ENCODE measurements around the gene SLC17A8.

SLC17A8 gene

DNA sequence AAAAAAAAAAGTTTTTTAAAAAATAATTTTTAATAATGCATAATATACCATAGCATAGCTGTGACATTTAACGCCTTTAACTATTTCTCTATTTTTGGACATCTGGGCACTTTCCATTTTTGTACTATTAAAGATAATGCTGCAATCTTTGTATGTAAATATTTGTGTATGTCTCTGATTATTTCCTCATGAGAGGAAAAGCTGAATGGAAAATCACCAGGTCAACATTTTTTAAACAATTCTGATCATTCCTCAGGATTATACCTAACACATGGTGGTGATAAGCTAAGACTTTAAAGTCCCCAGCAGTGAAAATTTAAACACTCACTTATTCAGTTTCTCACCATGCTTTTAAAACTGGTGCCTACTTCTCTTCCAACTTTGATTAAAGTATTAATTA is 85.5 kb downstream of the SLC17A8 start:
- H3K4ac ChIP-seq (ENCODE audit: low read depth in 1 of 2, low read length in 2 of 2), result no peak overlapping the region
- no peak overlapping the region for H4K91ac ChIP-seq (ENCODE audit: low read length)
- DNase-seq, result no peak
- no peak overlapping the region for H3K18ac ChIP-seq (ENCODE audit: low read depth in 1 of 2, low read length in 2 of 2)
- H2BK15ac ChIP-seq (ENCODE audit: low read depth, poor library complexity, severe bottlenecking), result no peak overlapping the region
- H3K36me3 ChIP-seq (ENCODE audit: control insufficient read depth in 1 of 2, insufficient read depth in 2 of 2, low read depth in 1 of 2, low read length in 2 of 2), result no peaks in the 10 kb centered on the region
- H3K27me3 ChIP-seq (ENCODE audit: control insufficient read depth in 1 of 2, insufficient read depth in 1 of 2, low read length in 2 of 2), result peaks cover 0 to 10% of the 10 kb centered on the region in 2 experiments
- no peak overlapping the region for H3K4me2 ChIP-seq (ENCODE audit: low read length, poor library complexity, severe bottlenecking)
- H3K27ac ChIP-seq (ENCODE audit: low read length, poor library complexity, severe bottlenecking), result no peak overlapping the region
- no peak overlapping the region for H4K8ac ChIP-seq (ENCODE audit: low read length)
- no peak overlapping the region for H3K9ac ChIP-seq (ENCODE audit: low read length)
- H3K9me3 ChIP-seq (ENCODE audit: control insufficient read depth, low read length), result no peaks in the 10 kb centered on the region
- H3K14ac ChIP-seq (ENCODE audit: low read length in 2 of 2), result no peak overlapping the region
- no peak overlapping the region for H2BK120ac ChIP-seq (ENCODE audit: low read depth, low read length)
- H2AK5ac ChIP-seq (ENCODE audit: low read length, severe bottlenecking), result no peak overlapping the region
- no CpG with 5 or more reads among the region's 1 CpG for WGBS
- H3K4me3 ChIP-seq (ENCODE audit: insufficient read depth in 1 of 2, low read depth in 1 of 2, low read length in 2 of 2), result no peak overlapping the region
- no peaks in the 10 kb centered on the region for H3K4me1 ChIP-seq (ENCODE audit: control insufficient read depth, insufficient read depth, low read depth, low read length)
- H2AFZ ChIP-seq (ENCODE audit: low read depth, low read length), result no peak overlapping the region
- H3K23ac ChIP-seq (ENCODE audit: low read length in 2 of 2), result no peak overlapping the region
- no peak overlapping the region for H2BK12ac ChIP-seq (ENCODE audit: low read length in 2 of 2)
- no peaks in the 10 kb centered on the region for H3K79me1 ChIP-seq (replicated peaks; ENCODE audit: low read length, poor library complexity, severe bottlenecking)
- H2BK5ac ChIP-seq (ENCODE audit: low read depth, low read length, poor library complexity, severe bottlenecking), result no peak overlapping the region

DNA sequence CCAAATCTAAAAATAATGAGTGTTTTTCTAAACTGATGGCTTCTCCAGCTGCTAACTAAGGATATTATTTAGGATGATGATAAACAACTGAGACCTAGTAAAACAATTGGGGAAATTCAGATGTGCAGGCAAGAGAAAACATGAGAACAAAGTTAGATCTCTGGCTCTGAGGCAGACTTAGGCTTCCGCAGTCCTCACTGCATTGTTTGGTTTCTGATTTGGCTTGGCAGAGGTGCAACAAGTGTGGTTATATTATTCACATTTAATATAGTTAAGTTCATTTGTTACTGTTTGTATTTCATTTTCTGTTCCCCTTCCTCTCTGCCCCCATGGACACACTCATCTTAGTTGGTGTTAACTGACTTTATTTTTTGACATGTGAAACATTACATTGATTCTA is 86.6 kb downstream of the SLC17A8 start:
- Histone ChIP-seq H3K4me1 (ENCODE audit: control insufficient read depth, insufficient read depth, low read depth, low read length) (no peaks in the 10 kb centered on the region), H3K4ac (ENCODE audit: low read depth in 1 of 2, low read length in 2 of 2) (no peak overlapping the region), H2BK5ac (ENCODE audit: low read depth, low read length, poor library complexity, severe bottlenecking) (no peak overlapping the region), H3K9ac (ENCODE audit: low read length) (no peak overlapping the region), H3K79me1 (replicated peaks; ENCODE audit: low read length, poor library complexity, severe bottlenecking) (no peaks in the 10 kb centered on the region), H3K4me2 (ENCODE audit: low read length, poor library complexity, severe bottlenecking) (no peak overlapping the region), H2BK12ac (ENCODE audit: low read length in 2 of 2) (no peak overlapping the region), H3K36me3 (ENCODE audit: control insufficient read depth in 1 of 2, insufficient read depth in 2 of 2, low read depth in 1 of 2, low read length in 2 of 2) (no peaks in the 10 kb centered on the region), H3K18ac (ENCODE audit: low read depth in 1 of 2, low read length in 2 of 2) (no peak overlapping the region), H2AK5ac (ENCODE audit: low read length, severe bottlenecking) (no peak overlapping the region), H2BK15ac (ENCODE audit: low read depth, poor library complexity, severe bottlenecking) (no peak overlapping the region), H3K4me3 (ENCODE audit: insufficient read depth in 1 of 2, low read depth in 1 of 2, low read length in 2 of 2) (no peak overlapping the region), H3K14ac (ENCODE audit: low read length in 2 of 2) (no peak overlapping the region), H3K27me3 (ENCODE audit: control insufficient read depth in 1 of 2, insufficient read depth in 1 of 2, low read length in 2 of 2) (peaks cover 0 to 17% of the 10 kb centered on the region in 2 experiments), H4K8ac (ENCODE audit: low read length) (no peak overlapping the region), H3K27ac (ENCODE audit: low read length, poor library complexity, severe bottlenecking) (no peak overlapping the region), H3K9me3 (ENCODE audit: control insufficient read depth, low read length) (no peaks in the 10 kb centered on the region), H3K23ac (ENCODE audit: low read length in 2 of 2) (no peak overlapping the region), H2BK120ac (ENCODE audit: low read depth, low read length) (no peak overlapping the region), H2AFZ (ENCODE audit: low read depth, low read length) (no peak overlapping the region), H4K91ac (ENCODE audit: low read length) (no peak overlapping the region)
- 83% methylated on average over 1 of the region's 1 CpG for WGBS
- no peak for DNase-seq

DNA sequence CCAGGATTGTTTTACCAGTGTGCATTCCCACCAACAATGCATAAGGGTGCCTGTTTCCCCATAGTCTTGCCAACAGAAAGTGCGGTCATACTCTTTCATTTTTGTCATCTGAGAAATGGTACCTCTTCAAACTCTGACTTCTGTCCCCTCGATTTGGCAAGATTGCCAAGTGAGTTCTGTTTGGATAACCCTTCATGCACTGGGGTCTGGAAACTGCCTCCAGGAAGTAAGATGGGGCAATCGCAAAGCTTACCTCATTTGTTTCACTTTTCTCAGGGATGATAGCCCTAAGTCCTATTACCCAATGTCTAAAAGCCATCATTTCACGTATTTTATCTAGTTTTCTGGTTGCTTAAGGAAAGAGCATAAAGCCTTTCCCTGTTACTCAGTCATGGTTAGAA is 88.2 kb downstream of the SLC17A8 start:
- H3K27me3 ChIP-seq (ENCODE audit: control insufficient read depth in 1 of 2, insufficient read depth in 1 of 2, low read length in 2 of 2), result peaks cover 0 to 19% of the 10 kb centered on the region in 2 experiments
- no peak overlapping the region for H4K91ac ChIP-seq (ENCODE audit: low read length)
- H3K4me1 ChIP-seq (ENCODE audit: control insufficient read depth, insufficient read depth, low read depth, low read length), result no peaks in the 10 kb centered on the region
- no peak overlapping the region for H3K4ac ChIP-seq (ENCODE audit: low read depth in 1 of 2, low read length in 2 of 2)
- H2BK15ac ChIP-seq (ENCODE audit: low read depth, poor library complexity, severe bottlenecking), result no peak overlapping the region
- H3K18ac ChIP-seq (ENCODE audit: low read depth in 1 of 2, low read length in 2 of 2), result no peak overlapping the region
- H2AK5ac ChIP-seq (ENCODE audit: low read length, severe bottlenecking), result no peak overlapping the region
- no peaks in the 10 kb centered on the region for H3K36me3 ChIP-seq (ENCODE audit: control insufficient read depth in 1 of 2, insufficient read depth in 2 of 2, low read depth in 1 of 2, low read length in 2 of 2)
- no peak overlapping the region for H3K27ac ChIP-seq (ENCODE audit: low read length, poor library complexity, severe bottlenecking)
- H3K4me2 ChIP-seq (ENCODE audit: low read length, poor library complexity, severe bottlenecking), result no peak overlapping the region
- no peaks in the 10 kb centered on the region for H3K79me1 ChIP-seq (replicated peaks; ENCODE audit: low read length, poor library complexity, severe bottlenecking)
- no peak overlapping the region for H3K4me3 ChIP-seq (ENCODE audit: insufficient read depth in 1 of 2, low read depth in 1 of 2, low read length in 2 of 2)
- H3K9ac ChIP-seq (ENCODE audit: low read length), result no peak overlapping the region
- H4K8ac ChIP-seq (ENCODE audit: low read length), result no peak overlapping the region
- H3K23ac ChIP-seq (ENCODE audit: low read length in 2 of 2), result no peak overlapping the region
- no peak overlapping the region for H2BK5ac ChIP-seq (ENCODE audit: low read depth, low read length, poor library complexity, severe bottlenecking)
- no peak overlapping the region for H2BK12ac ChIP-seq (ENCODE audit: low read length in 2 of 2)
- H2BK120ac ChIP-seq (ENCODE audit: low read depth, low read length), result no peak overlapping the region
- no peaks in the 10 kb centered on the region for H3K9me3 ChIP-seq (ENCODE audit: control insufficient read depth, low read length)
- no peak for DNase-seq
- H2AFZ ChIP-seq (ENCODE audit: low read depth, low read length), result no peak overlapping the region
- H3K14ac ChIP-seq (ENCODE audit: low read length in 2 of 2), result no peak overlapping the region
- WGBS, result 79% methylated on average over 4 of the region's 4 CpGs

DNA sequence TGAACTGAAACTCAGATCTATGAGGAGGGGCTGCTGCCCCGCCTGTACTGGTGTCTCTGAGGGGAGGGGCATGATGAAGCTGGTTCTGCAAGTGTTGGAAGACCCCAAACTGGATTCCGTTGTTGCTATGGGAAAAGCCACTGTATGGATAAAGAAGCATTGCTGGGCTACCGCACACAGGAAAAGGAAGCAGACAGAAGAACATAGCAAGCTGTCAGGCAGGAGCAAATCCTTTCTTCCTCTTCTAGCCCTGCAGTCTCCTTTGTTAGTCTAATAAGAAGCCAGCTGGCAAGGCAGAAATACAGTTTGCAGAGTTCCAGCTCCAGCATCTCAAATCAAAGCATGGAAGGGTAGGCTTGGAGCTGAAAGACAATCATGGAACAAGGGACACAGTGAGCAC is 90.5 kb downstream of the SLC17A8 start:
- H4K91ac ChIP-seq (ENCODE audit: low read length), result no peak overlapping the region
- H3K27ac ChIP-seq (ENCODE audit: low read length, poor library complexity, severe bottlenecking), result no peak overlapping the region
- no peaks in the 10 kb centered on the region for H3K9me3 ChIP-seq (ENCODE audit: control insufficient read depth, low read length)
- no peak overlapping the region for H3K18ac ChIP-seq (ENCODE audit: low read depth in 1 of 2, low read length in 2 of 2)
- H2BK120ac ChIP-seq (ENCODE audit: low read depth, low read length), result no peak overlapping the region
- no peak overlapping the region for H3K23ac ChIP-seq (ENCODE audit: low read length in 2 of 2)
- no peak overlapping the region for H2BK12ac ChIP-seq (ENCODE audit: low read length in 2 of 2)
- peaks cover 0 to 9% of the 10 kb centered on the region in 2 experiments for H3K27me3 ChIP-seq (ENCODE audit: control insufficient read depth in 1 of 2, insufficient read depth in 1 of 2, low read length in 2 of 2)
- WGBS, result 55% methylated on average over 3 of the region's 3 CpGs
- no peaks in the 10 kb centered on the region for H3K79me1 ChIP-seq (replicated peaks; ENCODE audit: low read length, poor library complexity, severe bottlenecking)
- no peak overlapping the region for H3K9ac ChIP-seq (ENCODE audit: low read length)
- no peak overlapping the region for H2BK15ac ChIP-seq (ENCODE audit: low read depth, poor library complexity, severe bottlenecking)
- no peak overlapping the region for H3K4me2 ChIP-seq (ENCODE audit: low read length, poor library complexity, severe bottlenecking)
- H3K4ac ChIP-seq (ENCODE audit: low read depth in 1 of 2, low read length in 2 of 2), result no peak overlapping the region
- H3K4me1 ChIP-seq (ENCODE audit: control insufficient read depth, insufficient read depth, low read depth, low read length), result no peaks in the 10 kb centered on the region
- DNase-seq, result no peak
- no peak overlapping the region for H3K4me3 ChIP-seq (ENCODE audit: insufficient read depth in 1 of 2, low read depth in 1 of 2, low read length in 2 of 2)
- no peaks in the 10 kb centered on the region for H3K36me3 ChIP-seq (ENCODE audit: control insufficient read depth in 1 of 2, insufficient read depth in 2 of 2, low read depth in 1 of 2, low read length in 2 of 2)
- no peak overlapping the region for H2AK5ac ChIP-seq (ENCODE audit: low read length, severe bottlenecking)
- H4K8ac ChIP-seq (ENCODE audit: low read length), result no peak overlapping the region
- no peak overlapping the region for H3K14ac ChIP-seq (ENCODE audit: low read length in 2 of 2)
- no peak overlapping the region for H2AFZ ChIP-seq (ENCODE audit: low read depth, low read length)
- H2BK5ac ChIP-seq (ENCODE audit: low read depth, low read length, poor library complexity, severe bottlenecking), result no peak overlapping the region

Data from mesenchymal stem cell (in vitro differentiated cells and primary cell).